ENCODE data around the gene ADPRHL1. TPM values are rescaled to one million over a fixed set of nuclear protein-coding genes. Genes with fewer than 3 reads are reported as not detected.

The ADPRHL1 gene
- total and polyA plus RNA-seq, 7 donors, result 186 to 776 (median 294) TPM

GRCh38 chr13:113400621-113401451, 52.5 kb downstream of the ADPRHL1 start:
- Histone ChIP-seq H3K27ac (peak overlapping the region; percentile 99), H3K4me3 (peak overlapping the region; percentile 39), H3K27me3 (ENCODE audit: insufficient read depth in 3 of 3, low read length in 2 of 3) (no peaks in the 10 kb centered on the region), H3K36me3 (ENCODE audit: insufficient read depth in 1 of 2, low read depth in 1 of 2) (peaks cover 4 to 7% of the 10 kb centered on the region in 2 donors), H3K9me3 (no peaks in the 10 kb centered on the region), H3K4me1 (peaks cover 55% of the 10 kb centered on the region)
- ATAC-seq (peak; percentile 37 to 56 (median 44)), DNase-seq (peak; percentile 60 to 89)
- intact Hi-C loops (cut with DNase I), result no loop called here
- TF ChIP-seq CTCF (IDR thresholded peaks at IDR 0.05), result no peak
- WGBS, 3 donors, result 30 to 46% (median 32%) methylated on average over 25 of the region's 25 CpGs

- 88 to 89% (median 89%) methylated on average over 19 of the region's 19 CpGs for WGBS, 3 donors
- H3K4me1 ChIP-seq, result peaks cover 46% of the 10 kb centered on the region
- no peak overlapping the region for H3K4me3 ChIP-seq
- peak overlapping the region; percentile 99 for H3K27ac ChIP-seq
- intact Hi-C loops (cut with DNase I), result loop anchor here in 1 of 2 donors (10.0 kb wide), 1 partner anchor 365 kb away; no protein-coding TSS in a partner anchor
- peaks cover 0 to 7% of the 10 kb centered on the region in 2 donors for H3K36me3 ChIP-seq (ENCODE audit: insufficient read depth in 1 of 2, low read depth in 1 of 2)
- peak in 1 of 2 donors; percentile 47 for DNase-seq
- no peaks in the 10 kb centered on the region for H3K9me3 ChIP-seq
- no peaks in the 10 kb centered on the region for H3K27me3 ChIP-seq (ENCODE audit: insufficient read depth in 3 of 3, low read length in 2 of 3)
- peak in 1 of 4 donors; percentile 0 for ATAC-seq
- no peak for TF ChIP-seq CTCF (IDR thresholded peaks at IDR 0.05)
These were observed 53.5 kb downstream of the ADPRHL1 start for GRCh38 chr13:113399755-113400149.

GRCh38 chr13:113398963-113399754, 54.1 kb downstream of the ADPRHL1 start:
- no peak for TF ChIP-seq CTCF (IDR thresholded peaks at IDR 0.05)
- Histone ChIP-seq H3K9me3 (no peaks in the 10 kb centered on the region), H3K27me3 (ENCODE audit: insufficient read depth in 3 of 3, low read length in 2 of 3) (no peaks in the 10 kb centered on the region), H3K4me3 (no peak overlapping the region), H3K4me1 (peaks cover 42% of the 10 kb centered on the region), H3K27ac (peak overlapping the region; percentile 99), H3K36me3 (ENCODE audit: insufficient read depth in 1 of 2, low read depth in 1 of 2) (peaks cover 0 to 7% of the 10 kb centered on the region in 2 donors)
- DNase-seq (peak in 1 of 2 donors; percentile 70), ATAC-seq (peak in 3 of 4 donors; percentile 2 to 3 (median 3))
- intact Hi-C loops (cut with DNase I), result loop anchor here in 1 of 2 donors (10.0 kb wide), 1 partner anchor 364 kb away; no protein-coding TSS in a partner anchor
- 36 to 62% (median 38%) methylated on average over 19 of the region's 19 CpGs for WGBS, 3 donors

GRCh38 chr13:113397608-113398425, 55.5 kb downstream of the ADPRHL1 start:
- DNase-seq (no peak), ATAC-seq (no peak)
- H3K27me3 ChIP-seq (ENCODE audit: insufficient read depth in 3 of 3, low read length in 2 of 3), result no peaks in the 10 kb centered on the region
- H3K36me3 ChIP-seq (ENCODE audit: insufficient read depth in 1 of 2, low read depth in 1 of 2), result peaks cover 0 to 7% of the 10 kb centered on the region in 2 donors
- no peak overlapping the region for H3K4me3 ChIP-seq
- H3K4me1 ChIP-seq, result peaks cover 44% of the 10 kb centered on the region
- no peaks in the 10 kb centered on the region for H3K9me3 ChIP-seq
- H3K27ac ChIP-seq, result peak overlapping the region; percentile 99
- intact Hi-C loops (cut with DNase I), result loop anchor here in 1 of 2 donors (10.0 kb wide), 1 partner anchor 363 kb away; no protein-coding TSS in a partner anchor
- TF ChIP-seq CTCF (IDR thresholded peaks at IDR 0.05), result no peak
- 55 to 70% (median 55%) methylated on average over 20 of the region's 20 CpGs for WGBS, 3 donors

Measured in psoas muscle (tissue), 8 donors.